HG03103 (cell line): ENCODE data around the gene ECPAS.
"Not testable (repeated sequence)": the region's sequence is repeated elsewhere in the genome, so short reads cannot be mapped to it uniquely, and the experiment has no call there.

Source experiments
- ATAC-seq: cut with Tn5 transposase; IDR thresholded peaks from one replicate; pipeline ENCODE4 v1.9.1; 2021; ENCODE audit warnings: low read depth; ENCODE audit not compliant: unreplicated experiment

ECPAS gene

DNA sequence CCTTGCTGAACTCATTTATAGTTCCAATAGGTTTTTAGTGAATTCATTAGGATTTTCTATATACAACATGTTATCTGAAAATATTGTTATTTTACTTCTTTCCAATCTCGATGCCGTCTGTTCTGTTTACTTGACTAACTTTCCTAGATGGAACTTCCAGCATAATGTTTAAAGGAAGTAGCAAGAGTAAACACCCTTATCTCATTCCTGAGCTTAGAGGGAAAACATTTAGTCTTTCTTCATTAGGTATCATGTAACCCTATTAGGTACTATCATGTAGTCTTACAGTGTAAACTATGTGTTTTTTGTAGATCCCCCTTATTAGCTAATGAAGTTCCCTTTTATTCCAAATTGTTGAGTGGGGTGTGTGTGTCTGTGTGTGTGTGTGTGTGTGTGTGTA, 131.6 kb downstream of the ECPAS start:
- no peak for ATAC-seq

GRCh38 chr9:111350556-111350955, 133.6 kb downstream of the ECPAS start:
- ATAC-seq: no peak

- no peak for ATAC-seq
Measured at GRCh38 chr9:111349766-111350165, 134.4 kb downstream of the ECPAS start.

DNA sequence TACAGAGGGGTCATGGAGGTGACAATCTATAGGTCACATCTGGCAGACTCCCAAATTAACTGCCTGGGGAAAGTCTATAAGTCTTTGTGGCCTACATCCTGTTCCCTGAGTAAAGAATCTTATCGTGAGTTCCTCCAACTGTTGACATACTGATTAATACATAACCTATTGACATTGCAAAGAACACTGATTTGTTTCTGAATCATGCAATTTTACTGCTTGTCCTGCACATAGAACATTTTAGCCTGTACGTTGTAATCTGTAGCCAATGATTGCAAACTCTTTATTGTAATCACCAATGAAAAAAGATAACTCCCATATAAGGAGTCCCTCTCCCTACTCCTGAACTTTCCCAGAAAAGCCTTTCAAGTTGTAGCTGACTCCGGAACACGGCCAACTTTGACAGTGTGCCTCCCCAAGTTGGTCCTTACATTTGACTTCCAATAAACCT, 135.3 kb downstream of the ECPAS start:
- no peak for ATAC-seq

GRCh38 chr9:111334318-111334863, 149.8 kb downstream of the ECPAS start:
- not testable (repeated sequence) for ATAC-seq

- ATAC-seq: no peak
Measured at GRCh38 chr9:111330124-111330523, 154.1 kb downstream of the ECPAS start, which contains the start of gene OR2K2. Gene OR2K2, minus strand, starts transcription at chr9:111330224. Its CDS starts 1,791 bp downstream, at chr9:111328433.

GRCh38 chr9:111320631-111321030, 163.6 kb downstream of the ECPAS start:
- no peak for ATAC-seq

DNA sequence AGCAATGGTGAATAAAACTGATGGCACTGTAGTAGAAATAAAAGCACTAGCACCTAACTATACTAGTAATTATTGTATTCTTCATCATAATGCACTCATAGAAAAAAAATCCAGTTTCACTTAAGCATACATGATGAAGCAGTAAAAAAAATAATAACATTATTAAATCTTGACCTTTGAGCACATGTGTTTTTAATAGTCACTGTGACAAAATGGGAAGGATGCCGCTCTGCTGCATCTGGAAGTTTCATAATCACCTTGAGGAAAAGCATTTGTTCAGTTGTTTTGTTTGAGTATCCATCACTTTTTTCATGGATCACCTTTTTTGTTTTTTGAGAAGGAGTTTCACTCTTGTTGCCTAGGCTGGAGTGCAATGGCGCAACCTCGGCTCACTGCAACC, 167.4 kb downstream of the ECPAS start:
- no peak for ATAC-seq
